T-cell (primary cell): Measurements from ENCODE around the gene ATP2A2. TPM values are rescaled to one million over a fixed set of nuclear protein-coding genes. Genes with fewer than 3 reads are reported as not detected.

Experiments
- ATAC-seq, 4 experiments: fragments of 200-7000 bp in 3 of 4; fragments of 150-1000 bp in 1 of 4; cut with Tn5 transposase; replicated peaks in 1 of 4; 1 replicate in 3 of 4; 2 replicates in 1 of 4; pipeline ENCODE4 v1.10.0; 2021; ENCODE audit warnings: moderate library complexity in 3 of 4, mild to moderate bottlenecking in 2 of 4, moderate number of reproducible peaks in 1 of 4
- CTCF ChIA-PET, 2 donors: fragments of 300-600 bp; sonication (Branson Sonifier 250); formaldehyde crosslinking; loops; one replicate each; lab custom pipeline; 2022; ENCODE audit warnings: antibody characterized with exemption in 2 of 2; lab: Charles Lee
- POLR2A ChIA-PET, 2 donors: fragments of 300-600 bp; sonication (Branson Sonifier 250); formaldehyde crosslinking; loops; one replicate each; lab custom pipeline; 2022; ENCODE audit warnings: antibody characterized with exemption in 2 of 2; lab: Charles Lee
- DNase-seq, 35 experiments: peaks; one replicate each; pipeline versions ENCODE4 v3.0.0 to v3.0.0-alpha.2; 2013 to 2023
- H3K27ac ChIP-seq: one replicate; pipeline ENCODE4 v1.5.1; 2013; ENCODE audit warnings: low read length
- H3K27me3 ChIP-seq, 2 experiments: replicated peaks in 1 of 2; 1 replicate in 1 of 2; 2 replicates in 1 of 2; pipeline versions ENCODE4 v1.6.1 to v1.7.0; 2013; ENCODE audit warnings: low read length in 1 of 2, mixed read lengths in 1 of 2; ENCODE audit not compliant: control insufficient read depth in 2 of 2, insufficient read depth in 2 of 2; ENCODE audit errors: extremely low read depth in 1 of 2
- H3K36me3 ChIP-seq, 2 donors: 1 replicate in 1 of 2; 2 replicates in 1 of 2; pipeline versions ENCODE4 v1.6.1 to v1.7.0; 2013; ENCODE audit warnings: low read length in 1 of 2; ENCODE audit not compliant: control insufficient read depth in 2 of 2, insufficient read depth in 1 of 2; ENCODE audit errors: extremely low read depth in 1 of 2
- H3K4me1 ChIP-seq, 2 experiments: 1 replicate in 1 of 2; 2 replicates in 1 of 2; pipeline versions ENCODE4 v1.6.1 to v1.7.0; 2013; ENCODE audit warnings: low read length in 2 of 2, mixed read lengths in 1 of 2; ENCODE audit not compliant: insufficient read depth in 2 of 2, control insufficient read depth in 1 of 2; ENCODE audit errors: extremely low read depth in 1 of 2
- H3K4me3 ChIP-seq, 2 donors: 1 replicate in 1 of 2; 2 replicates in 1 of 2; pipeline versions ENCODE4 v1.5.1 to v1.7.0; 2013; ENCODE audit warnings: mild to moderate bottlenecking in 2 of 2, low read length in 1 of 2, moderate library complexity in 1 of 2; ENCODE audit not compliant: control insufficient read depth in 1 of 2; ENCODE audit errors: extremely low read depth in 1 of 2
- H3K9me3 ChIP-seq: 2 replicates; pipeline ENCODE4 v1.7.0; 2013
- H3K27ac Mint-ChIP-seq, 2 donors: one replicate each; pipeline ENCODE4 v1.8.0; 2020 to 2021; ENCODE audit warnings: mild to moderate bottlenecking in 2 of 2, mixed read lengths in 2 of 2
- H3K27me3 Mint-ChIP-seq, 2 donors: one replicate each; pipeline ENCODE4 v1.8.0; 2021 to 2022; ENCODE audit warnings: mixed read lengths in 2 of 2
- H3K36me3 Mint-ChIP-seq: one replicate; pipeline ENCODE4 v1.8.0; 2021; ENCODE audit warnings: mixed read lengths
- H3K4me1 Mint-ChIP-seq, 3 donors: one replicate each; pipeline ENCODE4 v1.8.0; 2020 to 2022; ENCODE audit warnings: mixed read lengths in 3 of 3, mild to moderate bottlenecking in 1 of 3
- H3K4me3 Mint-ChIP-seq, 3 donors: one replicate each; pipeline ENCODE4 v1.8.0; 2020 to 2022; ENCODE audit warnings: mild to moderate bottlenecking in 3 of 3, mixed read lengths in 3 of 3, moderate library complexity in 3 of 3
- H3K9me3 Mint-ChIP-seq, 3 donors: one replicate each; pipeline ENCODE4 v1.8.0; 2020 to 2022; ENCODE audit warnings: mixed read lengths in 3 of 3
- WGBS: methylation state at CpG from one replicate; pipeline ENCODE4 v1.1.5; 2013; ENCODE audit warnings: missing lambda C conversion rate; ENCODE audit not compliant: insufficient coverage; 5-methylcytosine and 5-hydroxymethylcytosine counted together
- total RNA-seq, 35 experiments: library from RNA in 6 of 35; stranded (reverse) in 6 of 35; fragments of 120-200 nt in 1 of 35; gene quantifications; one replicate each; pipeline versions ENCODE4 v1.2.1 to v1.2.4 and lab custom pipeline; 2013 to 2026

Gene ATP2A2
- total RNA-seq, 5 donors from 2014 or later (not counting 1 experiment from before 2014, with no cell fraction given): 82.0 to 88.2 (median 82.8) TPM

DNA sequence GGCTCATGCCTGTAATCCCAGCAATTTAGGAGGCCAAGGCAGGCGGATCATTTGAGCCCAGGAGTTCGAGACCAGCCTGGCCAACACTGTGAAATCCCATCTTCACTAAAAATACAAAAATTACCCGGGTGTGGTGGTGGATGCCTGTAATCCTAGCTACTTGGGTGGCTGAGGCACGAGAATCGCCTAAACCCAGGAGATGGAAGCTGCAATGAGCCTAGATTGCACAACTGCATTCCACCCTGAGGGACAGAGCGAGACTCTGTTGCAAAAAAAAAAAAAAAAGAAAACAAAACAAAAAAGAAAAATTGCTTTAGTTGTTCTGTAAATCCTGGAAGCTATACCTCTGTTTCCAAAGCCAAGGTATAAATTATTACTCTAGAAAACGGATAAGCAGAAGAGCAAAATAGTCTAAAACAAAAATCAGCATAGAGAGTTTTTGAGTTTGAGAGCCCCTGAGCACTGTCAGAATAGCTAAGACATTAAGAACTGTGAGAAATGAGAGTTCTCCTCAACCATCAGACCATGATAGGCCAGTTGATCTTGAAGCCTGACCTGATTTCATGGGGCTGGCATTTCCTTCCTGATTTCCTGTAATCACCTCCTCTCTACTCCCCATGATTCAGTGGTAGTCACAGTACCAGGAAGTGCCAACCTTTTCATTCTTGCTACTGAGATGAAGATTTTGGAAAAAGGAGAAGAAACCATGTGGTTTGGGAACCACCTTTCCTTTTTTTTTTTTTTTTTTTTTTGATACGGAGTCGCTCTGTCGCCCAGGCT, 31.7 kb downstream of the ATP2A2 start:
- H3K27ac ChIP-seq: peak overlapping the region; percentile 15
- CTCF ChIA-PET: interaction anchor here in 1 of 2 donors (0.7 to 1.6 kb wide), 3 partner anchors 9 to 119 kb away, joined by 5 to 7 read pairs (median 5); no protein-coding TSS in a partner anchor
- Mint-ChIP-seq H3K27ac (peak overlapping the region; percentile 46 to 61), H3K27me3 (no peaks in the 10 kb centered on the region), H3K36me3 (peaks cover 30% of the 10 kb centered on the region), H3K4me1 (peaks cover 45 to 67% (median 61%) of the 10 kb centered on the region in 3 donors), H3K4me3 (peak overlapping the region in 1 of 3 donors; percentile 22), H3K9me3 (no peaks in the 10 kb centered on the region)
- peaks cover 0 to 25% of the 10 kb centered on the region in 2 experiments for H3K4me1 ChIP-seq
- H3K36me3 ChIP-seq: peaks cover 0 to 18% of the 10 kb centered on the region in 2 donors
- no peak overlapping the region for H3K4me3 ChIP-seq
- WGBS: 80% methylated on average over 1 of the region's 10 CpGs
- no peaks in the 10 kb centered on the region for H3K27me3 ChIP-seq
- H3K9me3 ChIP-seq: no peaks in the 10 kb centered on the region
- POLR2A ChIA-PET: interaction anchor here (0.6 to 1.0 kb wide), 3 partner anchors 25 to 397 kb away, joined by 3 to 5 read pairs (median 4); no protein-coding TSS in a partner anchor
- DNase-seq (peak in 1 of 35 experiments; percentile 28), ATAC-seq (peak; percentile 37 to 59 (median 43))

DNA sequence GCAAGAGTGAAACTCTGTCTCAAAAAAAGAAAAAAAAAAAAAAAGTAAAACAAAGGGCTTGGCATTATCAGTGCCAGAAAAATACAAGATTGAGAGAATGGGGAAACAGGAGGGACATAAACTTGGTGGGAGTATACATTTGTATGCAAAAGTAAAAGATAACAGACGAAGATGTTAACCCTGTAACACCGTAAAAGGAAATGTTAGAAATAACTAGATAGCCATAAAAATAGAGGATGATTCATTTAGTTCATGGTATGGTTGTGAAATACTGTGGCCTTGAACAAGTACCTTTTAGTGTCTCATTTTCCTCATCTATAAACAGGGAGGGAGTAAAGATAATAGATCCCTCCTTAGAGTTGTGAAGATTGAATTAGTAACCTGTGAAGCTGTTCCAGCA, 33.3 kb downstream of the ATP2A2 start:
- 80% methylated on average over 1 of the region's 2 CpGs for WGBS
- peaks cover 31 to 60% (median 52%) of the 10 kb centered on the region in 3 donors for H3K4me1 Mint-ChIP-seq
- POLR2A ChIA-PET: interaction anchor here in 1 of 2 donors (0.6 kb wide), 1 partner anchor 28 kb away, joined by 3 read pairs; no protein-coding TSS in a partner anchor
- Histone ChIP-seq H3K36me3 (peaks cover 4 to 25% of the 10 kb centered on the region in 2 donors), H3K27me3 (no peaks in the 10 kb centered on the region), H3K4me1 (peaks cover 0 to 25% of the 10 kb centered on the region in 2 experiments), H3K9me3 (no peaks in the 10 kb centered on the region), H3K27ac (no peak overlapping the region), H3K4me3 (no peak overlapping the region)
- H3K27ac Mint-ChIP-seq: no peak overlapping the region
- H3K36me3 Mint-ChIP-seq: peaks cover 26% of the 10 kb centered on the region
- no peaks in the 10 kb centered on the region for H3K9me3 Mint-ChIP-seq
- CTCF ChIA-PET: interaction anchor here in 1 of 2 donors (0.6 kb wide), 1 partner anchor 26 kb away, joined by 3 read pairs; no protein-coding TSS in a partner anchor
- ATAC-seq (no peak), DNase-seq (no peak)
- H3K4me3 Mint-ChIP-seq: no peak overlapping the region
- no peaks in the 10 kb centered on the region for H3K27me3 Mint-ChIP-seq

DNA sequence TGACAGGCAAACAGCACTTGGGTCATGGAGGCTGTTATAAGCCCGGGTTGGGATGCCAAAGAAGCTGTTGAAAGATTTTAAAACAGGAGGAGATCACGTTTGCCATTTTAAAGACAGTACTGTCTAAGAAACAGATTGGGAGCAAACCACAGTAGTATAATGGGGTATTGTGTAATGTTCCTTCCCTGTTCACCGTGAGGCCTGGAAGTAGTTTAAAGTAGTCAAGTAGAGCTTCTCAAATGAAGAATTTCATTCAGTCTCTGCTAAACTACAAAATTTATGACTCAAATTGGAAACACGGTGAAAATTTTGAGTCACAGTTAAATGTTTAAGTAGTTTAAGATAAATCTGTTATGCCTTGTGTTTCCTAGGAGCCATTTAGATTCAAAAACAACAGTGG, 35.8 kb downstream of the ATP2A2 start:
- Histone ChIP-seq H3K27me3 (no peaks in the 10 kb centered on the region), H3K36me3 (peaks cover 4 to 31% of the 10 kb centered on the region in 2 donors), H3K9me3 (no peaks in the 10 kb centered on the region), H3K4me1 (peaks cover 0 to 19% of the 10 kb centered on the region in 2 experiments), H3K4me3 (no peak overlapping the region), H3K27ac (no peak overlapping the region)
- Mint-ChIP-seq H3K9me3 (no peaks in the 10 kb centered on the region), H3K4me1 (peaks cover 33 to 53% (median 47%) of the 10 kb centered on the region in 3 donors), H3K27ac (peak overlapping the region; percentile 12 to 59), H3K36me3 (peaks cover 22% of the 10 kb centered on the region), H3K27me3 (no peaks in the 10 kb centered on the region), H3K4me3 (no peak overlapping the region)
- DNase-seq (no peak), ATAC-seq (no peak)
- 58% methylated on average over 2 of the region's 4 CpGs for WGBS
- ChIA-PET POLR2A (interaction anchor here in 1 of 2 donors (0.9 kb wide), 1 partner anchor 45 kb away, joined by 3 read pairs; no protein-coding TSS in a partner anchor), CTCF (no interaction called here)

DNA sequence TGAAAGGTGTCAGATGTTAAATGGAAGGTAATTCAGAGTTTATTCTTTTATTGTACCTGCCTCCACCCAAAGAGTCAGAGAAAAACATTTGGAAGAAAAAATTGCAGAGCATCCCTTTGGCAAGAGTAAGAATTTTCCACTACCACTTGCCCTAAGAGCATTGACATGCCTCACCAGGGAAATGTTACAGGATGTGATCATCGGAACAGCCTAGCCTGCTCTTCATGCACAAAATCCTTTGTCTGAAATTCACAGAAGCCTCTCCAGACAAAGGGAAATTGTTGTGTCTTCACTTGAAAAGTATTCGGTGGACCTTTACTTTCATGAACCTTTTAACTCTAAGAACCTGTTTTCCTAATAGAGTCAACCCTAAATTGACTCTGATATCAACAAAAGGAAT, 36.9 kb downstream of the ATP2A2 start:
- H3K27me3 Mint-ChIP-seq: no peaks in the 10 kb centered on the region
- Histone ChIP-seq H3K27ac (no peak overlapping the region), H3K36me3 (peaks cover 4 to 32% of the 10 kb centered on the region in 2 donors), H3K9me3 (no peaks in the 10 kb centered on the region), H3K4me3 (no peak overlapping the region), H3K4me1 (peaks cover 0 to 9% of the 10 kb centered on the region in 2 experiments), H3K27me3 (no peaks in the 10 kb centered on the region)
- ChIA-PET POLR2A (no interaction called here), CTCF (interaction anchor here in 1 of 2 donors (0.6 to 1.2 kb wide), 2 partner anchors 8 to 288 kb away, joined by 3 read pairs; no protein-coding TSS in a partner anchor)
- no peak overlapping the region for H3K4me3 Mint-ChIP-seq
- 86% methylated on average over 1 of the region's 2 CpGs for WGBS
- no peaks in the 10 kb centered on the region for H3K9me3 Mint-ChIP-seq
- ATAC-seq: no peak
- H3K27ac Mint-ChIP-seq: no peak overlapping the region
- DNase-seq: no peak
- peaks cover 23 to 44% (median 41%) of the 10 kb centered on the region in 3 donors for H3K4me1 Mint-ChIP-seq
- peaks cover 23% of the 10 kb centered on the region for H3K36me3 Mint-ChIP-seq

DNA sequence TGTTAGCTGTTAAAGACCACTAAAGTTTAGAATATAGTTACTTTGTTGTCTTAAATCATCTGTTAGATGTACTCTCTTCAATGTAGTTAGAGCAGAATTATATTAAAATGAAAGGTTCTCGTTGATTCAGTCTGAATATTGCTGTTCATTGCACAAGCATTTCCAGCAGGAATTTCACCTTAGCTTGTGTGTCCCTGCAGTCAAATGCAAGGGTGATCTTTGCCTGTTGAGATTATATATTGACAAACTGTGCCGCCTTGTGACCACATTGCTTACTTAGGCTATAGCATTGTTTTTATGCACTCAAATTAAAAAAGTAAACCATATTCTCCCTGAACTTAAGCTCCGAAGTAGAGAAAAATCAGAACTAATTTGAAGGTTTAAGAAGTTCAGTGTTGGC, 39.5 kb downstream of the ATP2A2 start:
- peak overlapping the region in 1 of 2 donors; percentile 5 for H3K27ac Mint-ChIP-seq
- H3K27me3 Mint-ChIP-seq: no peaks in the 10 kb centered on the region
- Histone ChIP-seq H3K4me1 (no peaks in the 10 kb centered on the region), H3K4me3 (no peak overlapping the region), H3K36me3 (peaks cover 10 to 33% of the 10 kb centered on the region in 2 donors), H3K27ac (no peak overlapping the region), H3K27me3 (no peaks in the 10 kb centered on the region), H3K9me3 (no peaks in the 10 kb centered on the region)
- 100% methylated on average over 1 of the region's 3 CpGs for WGBS
- POLR2A ChIA-PET: no interaction called here
- DNase-seq (no peak), ATAC-seq (no peak)
- H3K4me1 Mint-ChIP-seq: peaks cover 18 to 29% (median 25%) of the 10 kb centered on the region in 3 donors
- H3K4me3 Mint-ChIP-seq: no peak overlapping the region
- no peaks in the 10 kb centered on the region for H3K9me3 Mint-ChIP-seq
- H3K36me3 Mint-ChIP-seq: peaks cover 18% of the 10 kb centered on the region
- CTCF ChIA-PET: interaction anchor here in 1 of 2 donors (0.6 kb wide), 1 partner anchor 127 kb away, joined by 5 read pairs; no protein-coding TSS in a partner anchor

DNA sequence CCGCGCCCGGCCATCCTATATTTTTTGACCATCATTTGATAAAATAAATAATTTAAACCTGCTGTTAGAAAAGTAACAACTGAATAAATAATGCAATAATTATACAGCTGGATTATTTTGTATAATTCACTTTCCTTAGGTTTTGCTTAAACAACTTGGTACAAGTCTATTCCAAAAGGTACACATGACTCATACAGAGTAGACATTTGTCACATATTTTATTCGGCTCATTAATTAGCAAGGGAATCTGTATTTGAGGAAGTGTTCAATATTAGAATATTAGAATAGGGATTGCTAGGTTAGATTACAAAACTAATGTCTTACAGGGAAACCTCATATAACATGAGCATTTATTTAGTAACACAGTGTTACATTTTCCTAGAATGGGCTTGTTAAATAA, 48.7 kb downstream of the ATP2A2 start:
- no peak for ATAC-seq
- no peaks in the 10 kb centered on the region for H3K9me3 Mint-ChIP-seq
- H3K4me3 Mint-ChIP-seq: no peak overlapping the region
- Histone ChIP-seq H3K4me3 (no peak overlapping the region), H3K36me3 (peaks cover 8 to 76% of the 10 kb centered on the region in 2 donors), H3K27me3 (no peaks in the 10 kb centered on the region), H3K9me3 (no peaks in the 10 kb centered on the region), H3K27ac (no peak overlapping the region), H3K4me1 (no peaks in the 10 kb centered on the region)
- H3K27me3 Mint-ChIP-seq: no peaks in the 10 kb centered on the region
- peaks cover 4 to 7% (median 6%) of the 10 kb centered on the region in 3 donors for H3K4me1 Mint-ChIP-seq
- DNase-seq: no peak
- no CpG with 5 or more reads among the region's 4 CpGs for WGBS
- no peak overlapping the region for H3K27ac Mint-ChIP-seq
- CTCF ChIA-PET: interaction anchor here in 1 of 2 donors (1.5 kb wide), 1 partner anchor 102 kb away, joined by 6 read pairs; no protein-coding TSS in a partner anchor
- POLR2A ChIA-PET: no interaction called here
- H3K36me3 Mint-ChIP-seq: peaks cover 50% of the 10 kb centered on the region
